Measurements from ENCODE around the gene SLC6A6. TPM values are rescaled to one million over a fixed set of nuclear protein-coding genes. Genes with fewer than 3 reads are reported as not detected.
"Not testable (repeated sequence)": the region's sequence is repeated elsewhere in the genome, so short reads cannot be mapped to it uniquely, and the experiment has no call there.

The SLC6A6 gene
- total RNA-seq, 2 experiments from 2014 or later = 43.4 to 48.8 TPM

DNA sequence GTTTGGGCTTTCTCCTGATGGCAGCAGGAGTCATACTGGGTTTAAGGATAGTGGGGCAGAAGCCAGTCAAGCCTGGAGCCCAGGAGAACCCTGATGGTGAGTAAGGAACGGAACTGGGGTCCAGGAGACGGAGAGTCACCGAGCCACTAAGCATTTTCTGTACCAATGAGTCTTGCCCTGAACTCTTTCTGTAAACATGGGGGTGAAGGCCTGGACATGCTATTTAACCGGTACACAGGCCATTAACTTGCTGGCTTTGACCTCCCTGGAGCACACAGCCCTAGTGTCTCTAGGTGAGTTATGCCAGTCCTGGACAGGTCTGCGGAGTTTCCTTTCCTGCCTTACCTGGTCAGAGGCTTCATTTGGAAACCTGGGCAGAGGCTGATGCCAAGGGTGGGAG is 3.9 kb downstream of the SLC6A6 start:
- Mint-ChIP-seq H3K27me3 (no peaks in the 10 kb centered on the region), H3K9me3 (no peaks in the 10 kb centered on the region), H3K27ac (peak overlapping the region; percentile 25), H3K36me3 (ENCODE audit: low read depth) (peaks cover 45% of the 10 kb centered on the region), H3K4me3 (no peak overlapping the region), H3K4me1 (ENCODE audit: low read depth) (peaks cover 57% of the 10 kb centered on the region)
- POLR2A ChIA-PET = interaction anchor here (2.7 to 7.5 kb wide), 2 partner anchors 9 to 23 kb away, joined by 15 to 112 read pairs; no protein-coding TSS in a partner anchor
- CTCF ChIA-PET = interaction anchor here (2.0 kb wide), 1 partner anchor 20 kb away, joined by 5 read pairs; no protein-coding TSS in a partner anchor
- TF ChIP-seq, protein P1, sequence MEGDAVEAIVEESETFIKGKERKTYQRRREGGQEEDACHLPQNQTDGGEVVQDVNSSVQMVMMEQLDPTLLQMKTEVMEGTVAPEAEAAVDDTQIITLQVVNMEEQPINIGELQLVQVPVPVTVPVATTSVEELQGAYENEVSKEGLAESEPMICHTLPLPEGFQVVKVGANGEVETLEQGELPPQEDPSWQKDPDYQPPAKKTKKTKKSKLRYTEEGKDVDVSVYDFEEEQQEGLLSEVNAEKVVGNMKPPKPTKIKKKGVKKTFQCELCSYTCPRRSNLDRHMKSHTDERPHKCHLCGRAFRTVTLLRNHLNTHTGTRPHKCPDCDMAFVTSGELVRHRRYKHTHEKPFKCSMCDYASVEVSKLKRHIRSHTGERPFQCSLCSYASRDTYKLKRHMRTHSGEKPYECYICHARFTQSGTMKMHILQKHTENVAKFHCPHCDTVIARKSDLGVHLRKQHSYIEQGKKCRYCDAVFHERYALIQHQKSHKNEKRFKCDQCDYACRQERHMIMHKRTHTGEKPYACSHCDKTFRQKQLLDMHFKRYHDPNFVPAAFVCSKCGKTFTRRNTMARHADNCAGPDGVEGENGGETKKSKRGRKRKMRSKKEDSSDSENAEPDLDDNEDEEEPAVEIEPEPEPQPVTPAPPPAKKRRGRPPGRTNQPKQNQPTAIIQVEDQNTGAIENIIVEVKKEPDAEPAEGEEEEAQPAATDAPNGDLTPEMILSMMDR (IDR thresholded peaks at IDR 0.05) = no peak
- DNase-seq = no peak
- intact Hi-C loops (cut with micrococcal nuclease) = loop anchor here (10.0 kb wide), 1 partner anchor 58 kb away; no protein-coding TSS in a partner anchor
- ATAC-seq = no peak

DNA sequence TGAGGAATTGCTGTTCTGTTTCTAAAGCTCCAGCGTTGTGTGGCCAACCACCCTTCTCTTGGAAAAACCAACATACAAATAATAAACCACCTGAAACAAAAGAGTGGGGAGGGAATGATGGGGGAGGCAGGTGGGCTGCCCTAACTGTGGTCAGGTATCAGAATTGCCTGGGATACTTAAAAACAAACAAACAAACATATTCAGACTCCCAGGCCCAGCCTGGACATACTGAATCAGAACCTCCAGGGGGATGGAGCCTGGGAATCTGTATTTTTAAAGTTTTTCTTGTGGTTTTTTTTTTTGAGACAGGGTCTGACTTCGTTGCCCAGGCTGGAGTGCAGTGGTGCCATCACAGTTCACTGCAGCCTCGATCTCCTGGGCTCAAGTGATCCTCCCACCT is 4.4 kb downstream of the SLC6A6 start:
- TF ChIP-seq, protein P1 (IDR thresholded peaks at IDR 0.05) = no peak
- H3K36me3 Mint-ChIP-seq (ENCODE audit: low read depth) = peaks cover 47% of the 10 kb centered on the region
- H3K27me3 Mint-ChIP-seq = no peaks in the 10 kb centered on the region
- intact Hi-C loops (cut with micrococcal nuclease) = loop anchor here (10.0 kb wide), 1 partner anchor 58 kb away; no protein-coding TSS in a partner anchor
- CTCF ChIA-PET = interaction anchor here (2.0 kb wide), 1 partner anchor 20 kb away, joined by 5 read pairs; no protein-coding TSS in a partner anchor
- ATAC-seq (no peak), DNase-seq (no peak)
- H3K4me1 Mint-ChIP-seq (ENCODE audit: low read depth) = peaks cover 59% of the 10 kb centered on the region
- no peaks in the 10 kb centered on the region for H3K9me3 Mint-ChIP-seq
- POLR2A ChIA-PET = interaction anchor here (2.7 to 7.5 kb wide), 2 partner anchors 9 to 22 kb away, joined by 15 to 112 read pairs; no protein-coding TSS in a partner anchor
- H3K27ac Mint-ChIP-seq = peak overlapping the region; percentile 25
- H3K4me3 Mint-ChIP-seq = no peak overlapping the region

DNA sequence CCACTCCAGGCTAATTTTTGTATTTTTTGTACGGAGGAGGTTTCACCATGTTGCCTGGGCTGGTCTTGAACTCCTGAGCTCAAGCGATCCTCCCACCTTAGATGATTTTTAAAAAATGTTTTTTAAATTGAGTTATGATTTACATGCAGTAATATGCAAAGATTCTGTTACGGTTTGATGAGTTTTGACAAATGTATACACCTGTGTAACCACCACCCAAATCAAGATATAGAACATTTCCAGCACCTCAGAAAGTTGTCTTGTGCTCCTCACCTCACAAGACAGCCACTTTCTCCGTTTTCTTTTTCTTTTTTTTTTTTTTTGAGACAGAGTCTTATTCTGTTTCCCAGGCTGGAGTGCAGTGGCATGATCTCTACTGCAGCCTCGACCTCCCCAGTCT is 4.8 kb downstream of the SLC6A6 start:
- intact Hi-C loops (cut with micrococcal nuclease) = loop anchor here (10.0 kb wide), 1 partner anchor 58 kb away; no protein-coding TSS in a partner anchor
- no peaks in the 10 kb centered on the region for H3K9me3 Mint-ChIP-seq
- H3K27me3 Mint-ChIP-seq = no peaks in the 10 kb centered on the region
- TF ChIP-seq, protein P1 (IDR thresholded peaks at IDR 0.05) = no peak
- ATAC-seq (no peak), DNase-seq (no peak)
- H3K4me1 Mint-ChIP-seq (ENCODE audit: low read depth) = peaks cover 55% of the 10 kb centered on the region
- CTCF ChIA-PET = interaction anchor here (2.0 kb wide), 1 partner anchor 20 kb away, joined by 5 read pairs; no protein-coding TSS in a partner anchor
- no peak overlapping the region for H3K27ac Mint-ChIP-seq
- peaks cover 47% of the 10 kb centered on the region for H3K36me3 Mint-ChIP-seq (ENCODE audit: low read depth)
- no peak overlapping the region for H3K4me3 Mint-ChIP-seq
- POLR2A ChIA-PET = interaction anchor here (2.7 to 7.5 kb wide), 2 partner anchors 8 to 22 kb away, joined by 15 to 112 read pairs; no protein-coding TSS in a partner anchor

DNA sequence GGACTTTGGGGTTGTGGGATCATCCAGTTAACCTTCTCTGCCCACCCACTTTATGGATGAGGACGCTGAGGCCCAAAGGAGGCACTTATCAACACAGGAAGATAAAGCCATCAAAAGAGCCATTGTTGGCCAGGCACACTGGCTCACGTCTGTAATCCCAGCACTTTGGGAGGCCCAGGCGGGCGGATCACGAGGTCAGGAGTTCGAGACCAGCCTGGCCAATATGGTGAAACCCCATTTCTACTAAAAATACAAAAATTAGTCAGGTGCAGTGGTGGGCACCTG is 7.3 kb downstream of the SLC6A6 start:
- intact Hi-C loops (cut with micrococcal nuclease) = loop anchor here (10.0 kb wide), 1 partner anchor 55 kb away; no protein-coding TSS in a partner anchor
- peaks cover 40% of the 10 kb centered on the region for H3K36me3 Mint-ChIP-seq (ENCODE audit: low read depth)
- peaks cover 50% of the 10 kb centered on the region for H3K4me1 Mint-ChIP-seq (ENCODE audit: low read depth)
- ATAC-seq, H3K9me3 Mint-ChIP-seq, CTCF ChIA-PET, DNase-seq, H3K27me3 Mint-ChIP-seq, H3K4me3 Mint-ChIP-seq: not testable (repeated sequence)
- POLR2A ChIA-PET = interaction anchor here (1.0 kb wide), 1 partner anchor 23 kb away, joined by 3 read pairs; no protein-coding TSS in a partner anchor
- H3K27ac Mint-ChIP-seq = peak overlapping the region; percentile 72

DNA sequence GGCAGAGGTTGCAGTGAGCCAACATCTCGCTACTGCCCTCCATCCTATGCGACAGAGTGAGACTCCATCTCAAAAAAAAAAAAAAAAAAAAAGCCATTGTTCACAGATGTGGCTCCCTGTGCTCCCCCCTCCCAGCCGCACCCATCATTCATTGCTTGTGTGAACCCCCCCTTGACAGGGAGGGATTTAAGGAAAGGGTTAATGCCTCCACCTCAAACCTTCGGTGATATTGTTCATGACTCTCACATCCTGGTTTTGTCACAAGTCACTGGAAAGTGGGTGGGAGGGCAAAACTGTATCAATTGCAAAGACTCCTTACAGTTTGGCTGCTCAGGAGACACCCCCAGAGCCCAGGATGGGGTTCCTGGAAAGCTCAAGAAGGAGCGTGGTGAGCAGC is 7.7 kb downstream of the SLC6A6 start:
- H3K4me1 Mint-ChIP-seq (ENCODE audit: low read depth) = peaks cover 48% of the 10 kb centered on the region
- TF ChIP-seq, protein P1 (IDR thresholded peaks at IDR 0.05) = no peak
- intact Hi-C loops (cut with micrococcal nuclease) = no loop called here
- peak overlapping the region; percentile 85 for H3K27ac Mint-ChIP-seq
- DNase-seq (no peak), ATAC-seq (peak; percentile 2)
- no peak overlapping the region for H3K4me3 Mint-ChIP-seq
- ChIA-PET CTCF (no interaction called here), POLR2A (interaction anchor here (1.0 kb wide), 1 partner anchor 22 kb away, joined by 3 read pairs; no protein-coding TSS in a partner anchor)
- H3K36me3 Mint-ChIP-seq (ENCODE audit: low read depth) = peaks cover 42% of the 10 kb centered on the region
- no peaks in the 10 kb centered on the region for H3K27me3 Mint-ChIP-seq
- H3K9me3 Mint-ChIP-seq = no peaks in the 10 kb centered on the region
